SK-N-MC (cell line): Measurements from ENCODE around the gene FSIP1.

Experiments used
- EZH2 ChIP-seq: fragments of 200-600 bp; sonication (generic); IDR thresholded peaks from one replicate; pipeline ENCODE4 v1.6.1; 2017; ENCODE audit warnings: antibody characterized with exemption
- POLR2AphosphoS5 ChIP-seq: IDR thresholded peaks from 2 replicates; pipeline ENCODE4 v1.6.1; 2012; ENCODE audit warnings: mild to moderate bottlenecking, low read depth, low read length, borderline replicate concordance

GRCh38 chr15:39638041-39638440 is 144.6 kb downstream of the FSIP1 start:
- TF ChIP-seq EZH2 (no peak), POLR2AphosphoS5 (no peak)
